K562 (cell line): ENCODE results near the gene FILIP1. TPM values are rescaled to one million over a fixed set of nuclear protein-coding genes. Genes with fewer than 3 reads are reported as not detected.

Experiments used
- ATAC-seq: fragments of 200-7000 bp; cut with Tn5 transposase; 3 replicates; pipeline ENCODE4 v1.9.1; 2020; ENCODE audit warnings: moderate library complexity
- BruUV-seq: library from RNA; stranded (reverse); fragments of 400-500 nt; replicated peaks from 2 replicates; lab custom pipeline; 2021; lab: Mats Ljungman, UMichigan
- CTCF ChIA-PET: fragments of 300-600 bp; formaldehyde crosslinking; extraction: SDS; loops from one replicate; lab custom pipeline; 2021; ENCODE audit warnings: low intra/inter-chr PET ratio; lab: Yijun Ruan, JAX
- POLR2A ChIA-PET: fragments of 300-600, 350-650 bp; sonication (Branson Sonifier 250); formaldehyde crosslinking; extraction: SDS; loops from one replicate; lab custom pipeline; 2021; ENCODE audit warnings: antibody characterized with exemption, inconsistent platforms; lab: Yijun Ruan, JAX
- DNase-seq, 4 experiments: peaks; one replicate each; pipeline versions ENCODE4 v3.0.0 to v3.0.0-alpha.2; 2011 to 2018; ENCODE audit warnings: low spot score in 3 of 4, mixed read lengths in 3 of 4; ENCODE audit errors: extremely low read depth in 1 of 4
- FAIRE-seq: peaks from 2 replicates; lab custom pipeline; 2011; peaks lifted over from hg19 to GRCh38; lab: Jason Lieb, UNC
- H2AFZ ChIP-seq: 2 replicates; pipeline ENCODE4 v1.6.0; 2011; ENCODE audit warnings: low read depth, low read length, control low read depth, inconsistent platforms
- H3K27ac ChIP-seq: fragments of 200-600 bp; 3 replicates; pipeline ENCODE4 v1.8.0; 2011; ENCODE audit warnings: low read depth, mild to moderate bottlenecking, control low read depth, inconsistent platforms, low read length, moderate library complexity, mixed read lengths; ENCODE audit errors: extremely low read depth
- H3K27me3 ChIP-seq, 2 experiments: fragments of 300-600 bp in 1 of 2; 2 replicates in 1 of 2; 3 replicates in 1 of 2; pipeline versions ENCODE4 v1.6.0 to v1.8.0; 2011; ENCODE audit warnings: inconsistent platforms in 2 of 2, low read length in 2 of 2, mild to moderate bottlenecking in 1 of 2, mixed read lengths in 1 of 2, moderate library complexity in 1 of 2; ENCODE audit not compliant: control insufficient read depth in 2 of 2, insufficient read depth in 2 of 2
- H3K36me3 ChIP-seq: fragments of 300-600 bp; 3 replicates; pipeline ENCODE4 v1.8.0; 2011; ENCODE audit warnings: mild to moderate bottlenecking, low read length, inconsistent platforms; ENCODE audit not compliant: control insufficient read depth, insufficient read depth
- H3K4me1 ChIP-seq, 2 experiments: fragments of 200-600 bp in 1 of 2; replicated peaks in 1 of 2; 2 replicates in 1 of 2; 3 replicates in 1 of 2; pipeline versions ENCODE4 v1.5.1 to v1.8.0; 2011; ENCODE audit warnings: inconsistent platforms in 2 of 2, low read length in 2 of 2, mild to moderate bottlenecking in 1 of 2, mixed read lengths in 1 of 2, moderate library complexity in 1 of 2; ENCODE audit not compliant: control insufficient read depth in 2 of 2, insufficient read depth in 2 of 2
- H3K4me2 ChIP-seq: 2 replicates; pipeline ENCODE4 v1.6.1; 2011; ENCODE audit warnings: low read length, control low read depth, inconsistent platforms, mixed read lengths; ENCODE audit not compliant: insufficient read depth
- H3K4me3 ChIP-seq: fragments of 200-600 bp; sonication (generic), shearing (Covaris generic); 2 replicates; pipeline ENCODE4 v1.5.1; 2016; ENCODE audit warnings: control low read depth, inconsistent platforms
- H3K79me2 ChIP-seq: fragments of 200-600 bp; 3 replicates; pipeline ENCODE4 v1.8.0; 2011; ENCODE audit warnings: low read length, inconsistent platforms; ENCODE audit not compliant: control insufficient read depth, insufficient read depth
- H3K9ac ChIP-seq, 2 experiments: 2 replicates each; pipeline versions ENCODE4 v1.6.0 to v1.6.1; 2011; ENCODE audit warnings: low read depth in 2 of 2, low read length in 2 of 2, control low read depth in 1 of 2, inconsistent platforms in 1 of 2, mild to moderate bottlenecking in 1 of 2, mixed read lengths in 1 of 2; ENCODE audit not compliant: insufficient read depth in 1 of 2
- H3K9me1 ChIP-seq: one replicate; pipeline ENCODE4 v1.6.0; 2011; ENCODE audit warnings: inconsistent platforms, mild to moderate bottlenecking, low read length, moderate library complexity; ENCODE audit not compliant: control insufficient read depth, insufficient read depth
- H3K9me3 ChIP-seq: replicated peaks from 2 replicates; pipeline ENCODE4 v1.5.1; 2011; ENCODE audit warnings: low read depth, low read length, inconsistent platforms; ENCODE audit not compliant: control insufficient read depth, insufficient read depth
- H4K20me1 ChIP-seq: replicated peaks from 2 replicates; pipeline ENCODE4 v1.6.1; 2011; ENCODE audit warnings: low read length, inconsistent platforms, mixed read lengths; ENCODE audit not compliant: control insufficient read depth, insufficient read depth
- EP300 ChIP-seq: IDR thresholded peaks from 2 replicates; pipeline ENCODE4 v1.6.1; 2012; ENCODE audit warnings: low read length, improper control_type of control experiment
- HNRNPH1 ChIP-seq: fragments of 200-400 bp; formaldehyde crosslinking; optimal IDR thresholded peaks from 2 replicates; pipeline ENCODE3; 2017; ENCODE audit warnings: low read depth, mild to moderate bottlenecking, low read length, moderate library complexity
- IRF1 ChIP-seq: sonication (generic); formaldehyde crosslinking; IDR thresholded peaks from 2 replicates; pipeline ENCODE4 v1.8.0; 2022; ENCODE audit warnings: missing genetic modification reagents, mild to moderate bottlenecking, borderline replicate concordance
- ZBTB5 ChIP-seq: fragments of 450-650 bp; IDR thresholded peaks from 2 replicates; pipeline ENCODE4 v1.6.1; 2017; ENCODE audit warnings: antibody characterized with exemption
- ZNF408 ChIP-seq: fragments of 250-450 bp; sonication (Bioruptor Pico); IDR thresholded peaks from 2 replicates; pipeline ENCODE4 v1.4.0; 2020; ENCODE audit warnings: low read depth, mild to moderate bottlenecking, moderate library complexity
- ZNF740 ChIP-seq, 3 experiments: fragments of 200-800 bp in 1 of 3; sonication (Bioruptor generic) in 1 of 3; sonication (generic) in 1 of 3; formaldehyde crosslinking in 1 of 3; IDR thresholded peaks; 2 replicates each; pipeline versions ENCODE4 v1.6.1 to v1.8.0; 2016 to 2022; ENCODE audit warnings: mild to moderate bottlenecking in 2 of 3, missing compliant biosample characterization in 2 of 3, missing genetic modification characterization in 2 of 3, missing genetic modification reagents in 1 of 3
- WGBS: fragments of 100-300 bp; shearing (Covaris generic); methylation state at CpG from one replicate; pipeline ENCODE4 v1.1.6; 2016; ENCODE audit warnings: low coverage, mixed read lengths; ENCODE audit not compliant: insufficient coverage; ENCODE audit errors: missing lambda C conversion rate; 5-methylcytosine and 5-hydroxymethylcytosine counted together
- in situ Hi-C: fragments of 300-500 bp; cut with MboI; formaldehyde crosslinking; loops from 4 replicates; pipeline ENCODE4 v1.15.0; 2018; ENCODE audit warnings: inconsistent platforms, mixed read lengths
- intact Hi-C: fragments of 100-400 bp; cut with micrococcal nuclease; formaldehyde crosslinking; loops from 2 replicates; pipeline ENCODE4 v1.14.2; 2022
- polyA plus RNA-seq, 8 experiments: library from polyadenylated mRNA; depleted of rRNA in 4 of 8; stranded (reverse) in 5 of 8; unstranded in 3 of 8; fragments of >200 nt; fragmentation: Nextera tagmentation in 2 of 8; fragmentation: Illumina TruSeq in 1 of 8; extraction: Ambion mirVana in 2 of 8; extraction: Trizol in 1 of 8; gene quantifications; 2 replicates each; pipeline versions ENCODE4 v1.2.1 to v1.2.3, GENCODE V29; 2011 to 2014; ENCODE audit warnings: inconsistent platforms in 1 of 8, missing spikeins in 1 of 8
- total RNA-seq, 7 experiments: library from RNA; depleted of rRNA in 6 of 7; stranded (reverse); fragments of >200 nt in 6 of 7; fragmentation: Illumina TruSeq in 2 of 7; extraction: Trizol in 2 of 7; gene quantifications; 2 replicates each; pipeline versions ENCODE4 v1.2.1 to v1.2.3, GENCODE V29; 2011 to 2021; ENCODE audit warnings: low replicate concordance in 1 of 7

FILIP1 gene
- total and polyA plus RNA-seq, 9 of the 15 experiments (the other 6 are each of a cell fraction or from before 2014, with no cell fraction given): 0.03 to 0.25 (median 0.10) TPM; not detected in 1

- FAIRE-seq (no peak), ATAC-seq (no peak), DNase-seq (no peak)
- no peaks in the 10 kb centered on the region for H3K79me2 ChIP-seq
- no peak overlapping the region for H3K9ac ChIP-seq
- H3K9me3 ChIP-seq: no peaks in the 10 kb centered on the region
- intact Hi-C loops: no loop called here
- no peak overlapping the region for H2AFZ ChIP-seq
- CTCF ChIA-PET: no interaction called here
- no peaks in the 10 kb centered on the region for H3K9me1 ChIP-seq
- H3K4me1 ChIP-seq: no peaks in the 10 kb centered on the region
- H4K20me1 ChIP-seq: no peaks in the 10 kb centered on the region
- POLR2A ChIA-PET: interaction anchor here (0.7 kb wide), 1 partner anchor 45 kb away, joined by 3 read pairs; no protein-coding TSS in a partner anchor
- H3K36me3 ChIP-seq: no peaks in the 10 kb centered on the region
- in situ Hi-C loops: no loop called here
- TF ChIP-seq EP300 (no peak), ZNF740 (CRISPR knock-in tag; IDR thresholded peaks at IDR 0.05) (no peak), ZNF740 (tag; IDR thresholded peaks at IDR 0.05) (no peak), HNRNPH1 (no peak), ZNF408 (CRISPR knock-in tag) (no peak), ZBTB5 (no peak), IRF1 (CRISPR knock-in tag) (no peak)
- H3K4me3 ChIP-seq: no peak overlapping the region
- no peak overlapping the region for H3K27ac ChIP-seq
- no TSS peak for BruUV-seq
- no peaks in the 10 kb centered on the region for H3K27me3 ChIP-seq
- H3K4me2 ChIP-seq: no peak overlapping the region
- WGBS: 0% methylated on average over 2 of the region's 2 CpGs
These were observed 111.0 kb downstream of the FILIP1 start for GRCh38 chr6:75382634-75382900.
